Caco-2 (cell line): ENCODE measurements around the gene NKD2. TPM values are rescaled to one million over a fixed set of nuclear protein-coding genes. Genes with fewer than 3 reads are reported as not detected.

Experiments
- BruUV-seq: library from RNA; stranded (reverse); fragments of 400-500 nt; replicated peaks from 2 replicates; lab custom pipeline; 2021; lab: Mats Ljungman, UMichigan
- CTCF ChIA-PET: fragments of 300-600 bp; sonication (Branson Sonifier 250); formaldehyde crosslinking; loops from one replicate; lab custom pipeline; 2022; ENCODE audit warnings: antibody characterized with exemption; lab: Charles Lee
- POLR2A ChIA-PET: fragments of 300-600 bp; sonication (Branson Sonifier 250); formaldehyde crosslinking; loops from one replicate; lab custom pipeline; 2022; ENCODE audit warnings: antibody characterized with exemption; lab: Charles Lee
- DNase-seq, 2 experiments: peaks; one replicate each; pipeline versions ENCODE4 v3.0.0 to v3.0.0-alpha.2; 2020 to 2022
- H3K27me3 ChIP-seq: replicated peaks from 2 replicates; pipeline ENCODE4 v1.6.0; 2011; ENCODE audit warnings: low read length; ENCODE audit not compliant: control insufficient read depth, insufficient read depth
- H3K36me3 ChIP-seq: 2 replicates; pipeline ENCODE4 v1.5.1; 2011; ENCODE audit warnings: low read length; ENCODE audit not compliant: control insufficient read depth, insufficient read depth
- H3K4me1 ChIP-seq: fragments of 250-450 bp; sonication (Bioruptor Pico); 2 replicates; pipeline ENCODE4 v1.5.1; 2020; ENCODE audit warnings: mild to moderate bottlenecking
- H3K4me3 ChIP-seq: 2 replicates; pipeline ENCODE4 v1.5.1; 2011; ENCODE audit warnings: low read depth, mild to moderate bottlenecking, control low read depth, low read length
- H3K9me3 ChIP-seq: fragments of 250-450 bp; sonication (Bioruptor Pico); 2 replicates; pipeline ENCODE4 v1.5.1; 2020; ENCODE audit warnings: mild to moderate bottlenecking, moderate library complexity
- H3K27ac Mint-ChIP-seq: one replicate; pipeline ENCODE4 v1.8.0; 2022; ENCODE audit warnings: mixed read lengths; ENCODE audit not compliant: unreplicated experiment
- H3K27me3 Mint-ChIP-seq: one replicate; pipeline ENCODE4 v1.8.0; 2022; ENCODE audit warnings: mixed read lengths; ENCODE audit not compliant: insufficient read depth, unreplicated experiment
- H3K36me3 Mint-ChIP-seq: one replicate; pipeline ENCODE4 v1.8.0; 2022; ENCODE audit warnings: mild to moderate bottlenecking, mixed read lengths; ENCODE audit not compliant: insufficient read depth, unreplicated experiment
- H3K4me1 Mint-ChIP-seq: one replicate; pipeline ENCODE4 v1.8.0; 2022; ENCODE audit warnings: low read depth, mixed read lengths; ENCODE audit not compliant: unreplicated experiment
- H3K4me3 Mint-ChIP-seq: one replicate; pipeline ENCODE4 v1.8.0; 2022; ENCODE audit warnings: mild to moderate bottlenecking, moderate library complexity, mixed read lengths; ENCODE audit not compliant: unreplicated experiment
- H3K9me3 Mint-ChIP-seq: one replicate; pipeline ENCODE4 v1.8.0; 2022; ENCODE audit warnings: mixed read lengths; ENCODE audit not compliant: unreplicated experiment
- CTCF ChIP-seq, 2 experiments: fragments of 200-600 bp in 1 of 2; IDR thresholded peaks; 1 replicate in 1 of 2; 2 replicates in 1 of 2; pipeline versions ENCODE4 v1.5.1 to v1.8.0; 2011 to 2022; ENCODE audit warnings: antibody characterized with exemption in 1 of 2, control low read depth in 1 of 2, inconsistent platforms in 1 of 2, low read depth in 1 of 2, low read length in 1 of 2, mild to moderate bottlenecking in 1 of 2, moderate library complexity in 1 of 2; ENCODE audit not compliant: insufficient read depth in 1 of 2, severe bottlenecking in 1 of 2, unreplicated experiment in 1 of 2
- intact Hi-C: fragments of 100-400 bp; cut with micrococcal nuclease; formaldehyde crosslinking; loops from one replicate; pipeline ENCODE4 v1.10.0; 2022; ENCODE audit not compliant: unreplicated experiment
- total RNA-seq: library from RNA; stranded (reverse); gene quantifications from 2 replicates; pipeline ENCODE4 v1.2.3, GENCODE V29; 2022

Gene NKD2
- total RNA-seq, 1 experiment from 2014 or later = 17.7 TPM

GRCh38 chr5:1058083-1058945 is 49.7 kb downstream of the NKD2 start:
- no TSS peak for BruUV-seq
- intact Hi-C loops = no loop called here
- H3K9me3 ChIP-seq = no peaks in the 10 kb centered on the region
- TF ChIP-seq CTCF (IDR thresholded peaks at IDR 0.05; ENCODE audit: insufficient read depth in 1 of 2, low read depth in 1 of 2, low read length in 1 of 2, severe bottlenecking in 1 of 2, unreplicated experiment in 1 of 2) = no peak
- H3K9me3 Mint-ChIP-seq = no peaks in the 10 kb centered on the region
- no peak for DNase-seq
- H3K27ac Mint-ChIP-seq = no peak overlapping the region
- no peaks in the 10 kb centered on the region for H3K4me1 Mint-ChIP-seq
- no peak overlapping the region for H3K4me3 Mint-ChIP-seq
- ChIA-PET CTCF (no interaction called here), POLR2A (no interaction called here)
- 0 out of 2 replicates have a peak, but pooled peaks cover 1% of the 10 kb centered on the region for H3K36me3 ChIP-seq
- no peak overlapping the region for H3K4me3 ChIP-seq
- H3K4me1 ChIP-seq = no peaks in the 10 kb centered on the region
- no peaks in the 10 kb centered on the region for H3K27me3 Mint-ChIP-seq
- peaks cover 18% of the 10 kb centered on the region for H3K36me3 Mint-ChIP-seq
- no peaks in the 10 kb centered on the region for H3K27me3 ChIP-seq

GRCh38 chr5:1058988-1059883 is 50.6 kb downstream of the NKD2 start:
- no peaks in the 10 kb centered on the region for H3K4me1 ChIP-seq
- no peak overlapping the region for H3K4me3 ChIP-seq
- H3K36me3 Mint-ChIP-seq = peaks cover 16% of the 10 kb centered on the region
- H3K27me3 ChIP-seq = no peaks in the 10 kb centered on the region
- DNase-seq = no peak
- H3K27me3 Mint-ChIP-seq = no peaks in the 10 kb centered on the region
- no peaks in the 10 kb centered on the region for H3K9me3 ChIP-seq
- H3K9me3 Mint-ChIP-seq = no peaks in the 10 kb centered on the region
- BruUV-seq = no TSS peak
- ChIA-PET CTCF (no interaction called here), POLR2A (no interaction called here)
- no peaks in the 10 kb centered on the region for H3K4me1 Mint-ChIP-seq
- no peak for TF ChIP-seq CTCF (IDR thresholded peaks at IDR 0.05; ENCODE audit: insufficient read depth in 1 of 2, low read depth in 1 of 2, low read length in 1 of 2, severe bottlenecking in 1 of 2, unreplicated experiment in 1 of 2)
- H3K36me3 ChIP-seq = 0 out of 2 replicates have a peak, but pooled peaks cover 1% of the 10 kb centered on the region
- H3K4me3 Mint-ChIP-seq = no peak overlapping the region
- intact Hi-C loops = no loop called here
- no peak overlapping the region for H3K27ac Mint-ChIP-seq

- POLR2A ChIA-PET = no interaction called here
- H3K36me3 ChIP-seq = 0 out of 2 replicates have a peak, but pooled peaks cover 1% of the 10 kb centered on the region
Measured at GRCh38 chr5:1059884-1060263, 51.3 kb downstream of the NKD2 start.

More at GRCh38 chr5:1059884-1060263, 51.3 kb downstream of the NKD2 start:
- no peaks in the 10 kb centered on the region for H3K27me3 ChIP-seq
- no peak for DNase-seq
- Mint-ChIP-seq H3K4me1 (no peaks in the 10 kb centered on the region), H3K9me3 (no peaks in the 10 kb centered on the region), H3K27me3 (no peaks in the 10 kb centered on the region), H3K4me3 (no peak overlapping the region), H3K27ac (no peak overlapping the region), H3K36me3 (peaks cover 11% of the 10 kb centered on the region)
- CTCF ChIA-PET = no interaction called here
- intact Hi-C loops = no loop called here
- no TSS peak for BruUV-seq
- H3K4me3 ChIP-seq = no peak overlapping the region
- TF ChIP-seq CTCF (IDR thresholded peaks at IDR 0.05; ENCODE audit: insufficient read depth in 1 of 2, low read depth in 1 of 2, low read length in 1 of 2, severe bottlenecking in 1 of 2, unreplicated experiment in 1 of 2) = no peak
- no peaks in the 10 kb centered on the region for H3K4me1 ChIP-seq
- H3K9me3 ChIP-seq = no peaks in the 10 kb centered on the region
